ENCODE data around the gene HOOK2. TPM values are rescaled to one million over a fixed set of nuclear protein-coding genes. Genes with fewer than 3 reads are reported as not detected.

Gene HOOK2
- total and polyA plus RNA-seq, 2 of the 13 experiments (the other 11 are each of a cell fraction or from before 2014, with no cell fraction given) = 9.2 to 12.9 TPM

DNA sequence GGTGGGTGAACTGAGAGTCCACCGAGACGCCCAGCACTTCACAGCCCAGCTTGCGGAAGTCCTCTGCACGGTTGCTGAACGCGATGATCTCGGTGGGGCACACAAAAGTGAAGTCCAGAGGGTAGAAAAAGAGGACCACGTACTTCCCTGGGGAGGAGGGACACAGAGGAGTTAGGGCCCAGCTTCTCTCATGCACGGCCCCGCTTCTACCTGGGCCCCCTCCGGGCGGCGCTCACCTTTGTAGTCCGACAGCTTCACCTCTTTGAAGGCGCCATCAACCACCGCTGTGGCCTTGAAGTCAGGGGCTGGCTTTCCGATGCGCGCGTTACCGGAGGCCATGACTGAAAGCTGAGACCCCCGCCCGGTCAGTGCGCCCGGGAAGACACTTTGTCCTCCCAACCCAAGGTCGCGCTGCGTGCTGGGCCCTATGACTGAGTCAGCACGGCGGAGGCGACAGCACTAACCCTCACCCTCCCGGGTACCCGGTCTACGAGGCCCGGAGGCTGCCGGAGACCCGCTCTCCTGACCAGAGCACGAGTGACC is 25.6 kb upstream of the HOOK2 start (continued):
- TF ChIP-seq, protein P1, sequence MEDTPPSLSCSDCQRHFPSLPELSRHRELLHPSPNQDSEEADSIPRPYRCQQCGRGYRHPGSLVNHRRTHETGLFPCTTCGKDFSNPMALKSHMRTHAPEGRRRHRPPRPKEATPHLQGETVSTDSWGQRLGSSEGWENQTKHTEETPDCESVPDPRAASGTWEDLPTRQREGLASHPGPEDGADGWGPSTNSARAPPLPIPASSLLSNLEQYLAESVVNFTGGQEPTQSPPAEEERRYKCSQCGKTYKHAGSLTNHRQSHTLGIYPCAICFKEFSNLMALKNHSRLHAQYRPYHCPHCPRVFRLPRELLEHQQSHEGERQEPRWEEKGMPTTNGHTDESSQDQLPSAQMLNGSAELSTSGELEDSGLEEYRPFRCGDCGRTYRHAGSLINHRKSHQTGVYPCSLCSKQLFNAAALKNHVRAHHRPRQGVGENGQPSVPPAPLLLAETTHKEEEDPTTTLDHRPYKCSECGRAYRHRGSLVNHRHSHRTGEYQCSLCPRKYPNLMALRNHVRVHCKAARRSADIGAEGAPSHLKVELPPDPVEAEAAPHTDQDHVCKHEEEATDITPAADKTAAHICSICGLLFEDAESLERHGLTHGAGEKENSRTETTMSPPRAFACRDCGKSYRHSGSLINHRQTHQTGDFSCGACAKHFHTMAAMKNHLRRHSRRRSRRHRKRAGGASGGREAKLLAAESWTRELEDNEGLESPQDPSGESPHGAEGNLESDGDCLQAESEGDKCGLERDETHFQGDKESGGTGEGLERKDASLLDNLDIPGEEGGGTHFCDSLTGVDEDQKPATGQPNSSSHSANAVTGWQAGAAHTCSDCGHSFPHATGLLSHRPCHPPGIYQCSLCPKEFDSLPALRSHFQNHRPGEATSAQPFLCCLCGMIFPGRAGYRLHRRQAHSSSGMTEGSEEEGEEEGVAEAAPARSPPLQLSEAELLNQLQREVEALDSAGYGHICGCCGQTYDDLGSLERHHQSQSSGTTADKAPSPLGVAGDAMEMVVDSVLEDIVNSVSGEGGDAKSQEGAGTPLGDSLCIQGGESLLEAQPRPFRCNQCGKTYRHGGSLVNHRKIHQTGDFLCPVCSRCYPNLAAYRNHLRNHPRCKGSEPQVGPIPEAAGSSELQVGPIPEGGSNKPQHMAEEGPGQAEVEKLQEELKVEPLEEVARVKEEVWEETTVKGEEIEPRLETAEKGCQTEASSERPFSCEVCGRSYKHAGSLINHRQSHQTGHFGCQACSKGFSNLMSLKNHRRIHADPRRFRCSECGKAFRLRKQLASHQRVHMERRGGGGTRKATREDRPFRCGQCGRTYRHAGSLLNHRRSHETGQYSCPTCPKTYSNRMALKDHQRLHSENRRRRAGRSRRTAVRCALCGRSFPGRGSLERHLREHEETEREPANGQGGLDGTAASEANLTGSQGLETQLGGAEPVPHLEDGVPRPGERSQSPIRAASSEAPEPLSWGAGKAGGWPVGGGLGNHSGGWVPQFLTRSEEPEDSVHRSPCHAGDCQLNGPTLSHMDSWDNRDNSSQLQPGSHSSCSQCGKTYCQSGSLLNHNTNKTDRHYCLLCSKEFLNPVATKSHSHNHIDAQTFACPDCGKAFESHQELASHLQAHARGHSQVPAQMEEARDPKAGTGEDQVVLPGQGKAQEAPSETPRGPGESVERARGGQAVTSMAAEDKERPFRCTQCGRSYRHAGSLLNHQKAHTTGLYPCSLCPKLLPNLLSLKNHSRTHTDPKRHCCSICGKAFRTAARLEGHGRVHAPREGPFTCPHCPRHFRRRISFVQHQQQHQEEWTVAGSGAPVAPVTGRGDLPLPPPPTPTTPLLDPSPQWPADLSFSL (CRISPR knock-in tag; IDR thresholded peaks at IDR 0.05) = no peak
- TF ChIP-seq CREM (IDR thresholded peaks at IDR 0.05) (no peak), CREM (CRISPR knock-in tag; IDR thresholded peaks at IDR 0.05) (no peak), ZNF207 (IDR thresholded peaks at IDR 0.05; ENCODE audit: borderline replicate concordance) (no peak), ZNF792 (CRISPR knock-in tag; IDR thresholded peaks at IDR 0.05) (no peak), ZBTB20 (CRISPR knock-in tag; IDR thresholded peaks at IDR 0.05; ENCODE audit: borderline replicate concordance, low read depth) (0 out of 2 replicates have a peak, but pooled peaks have one; percentile 12), PHB2 (IDR thresholded peaks at IDR 0.05; ENCODE audit: partially characterized antibody) (no peak), RFXANK (CRISPR knock-in tag; IDR thresholded peaks at IDR 0.05) (no peak), THYN1 (CRISPR knock-in tag; IDR thresholded peaks at IDR 0.05; ENCODE audit: borderline replicate concordance, low read depth) (no peak), ZNF841 (CRISPR knock-in tag; IDR thresholded peaks at IDR 0.05; ENCODE audit: borderline replicate concordance) (no peak), NFE2 (CRISPR knock-in tag; IDR thresholded peaks at IDR 0.05) (no peak), ESRRA (CRISPR knock-in tag; IDR thresholded peaks at IDR 0.05; ENCODE audit: low read depth) (no peak), ZNF850 (CRISPR knock-in tag; conservative IDR thresholded peaks at IDR 0.05) (no peak), ZBTB7A (CRISPR knock-in tag; IDR thresholded peaks at IDR 0.05) (peak; percentile 81; the same call in 1 of the 2 replicates), ZNF740 (CRISPR knock-in tag; IDR thresholded peaks at IDR 0.05) (no peak), THAP9 (CRISPR knock-in tag; IDR thresholded peaks at IDR 0.05; ENCODE audit: borderline replicate concordance) (no peak)
- TF ChIP-seq, protein P2, sequence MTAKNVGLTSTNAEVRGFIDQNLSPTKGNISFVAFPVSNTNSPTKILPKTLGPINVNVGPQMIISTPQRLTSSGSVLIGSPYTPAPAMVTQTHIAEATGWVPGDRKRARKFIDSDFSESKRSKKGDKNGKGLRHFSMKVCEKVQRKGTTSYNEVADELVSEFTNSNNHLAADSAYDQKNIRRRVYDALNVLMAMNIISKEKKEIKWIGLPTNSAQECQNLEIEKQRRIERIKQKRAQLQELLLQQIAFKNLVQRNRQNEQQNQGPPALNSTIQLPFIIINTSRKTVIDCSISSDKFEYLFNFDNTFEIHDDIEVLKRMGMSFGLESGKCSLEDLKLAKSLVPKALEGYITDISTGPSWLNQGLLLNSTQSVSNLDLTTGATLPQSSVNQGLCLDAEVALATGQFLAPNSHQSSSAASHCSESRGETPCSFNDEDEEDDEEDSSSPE (CRISPR knock-in tag; IDR thresholded peaks at IDR 0.05) = no peak

Data from HepG2 (cell line).